ENCODE measurements around the gene COX6B1. TPM values are rescaled to one million over a fixed set of nuclear protein-coding genes. Genes with fewer than 3 reads are reported as not detected.

Gene COX6B1
- total RNA-seq, 1 donor from 2014 or later = 301 TPM

- Histone ChIP-seq H3K27me3 (no peaks in the 10 kb centered on the region), H3K27ac (no peak overlapping the region), H3K9me3 (no peaks in the 10 kb centered on the region), H3K36me3 (peaks cover 0 to 10% of the 10 kb centered on the region in 2 donors), H3K4me3 (no peak overlapping the region), H3K4me1 (peaks cover 0 to 3% of the 10 kb centered on the region in 2 donors)
- DNase-seq (ENCODE audit: low spot score in 2 of 2) = no peak
- intact Hi-C loops (cut with DNase I) = no loop called here
- TF ChIP-seq CTCF (IDR thresholded peaks at IDR 0.05) = no peak
These were observed 24.7 kb upstream of the COX6B1 start for GRCh38 chr19:35623327-35624010.

- Histone ChIP-seq H3K9me3 (no peaks in the 10 kb centered on the region), H3K27me3 (no peaks in the 10 kb centered on the region), H3K4me3 (peak overlapping the region; percentile 74 to 97), H3K27ac (peak overlapping the region; percentile 73 to 91), H3K36me3 (peaks cover 24 to 28% of the 10 kb centered on the region in 2 donors), H3K4me1 (peaks cover 5 to 10% of the 10 kb centered on the region in 2 donors)
- intact Hi-C loops (cut with DNase I) = loop anchor here (1.0 to 5.0 kb wide), 5 partner anchors 15 to 129 kb away; partner anchors contain the start of genes COX6B1, HAUS5, HSPB6 and PROSER3
- no peak for TF ChIP-seq CTCF (IDR thresholded peaks at IDR 0.05)
- DNase-seq (ENCODE audit: low spot score in 2 of 2) = no peak
These were observed 19.9 kb upstream of the COX6B1 start for GRCh38 chr19:35628264-35628564.

- H3K36me3 ChIP-seq = peaks cover 29 to 33% of the 10 kb centered on the region in 2 donors
- peak within 1 kb of the TSS; percentile 73 to 91 for H3K27ac ChIP-seq
- intact Hi-C loops (cut with DNase I) = loop anchor here (1.0 to 5.0 kb wide), 6 partner anchors 15 to 129 kb away; partner anchors contain the start of genes COX6B1, HAUS5, HSPB6 and PROSER3
- peak; percentile 95 to 99 for DNase-seq (ENCODE audit: low spot score in 2 of 2)
- peaks cover 5 to 10% of the 10 kb centered on the region in 2 donors for H3K4me1 ChIP-seq
- no peaks in the 10 kb centered on the region for H3K27me3 ChIP-seq
- no peaks in the 10 kb centered on the region for H3K9me3 ChIP-seq
- H3K4me3 ChIP-seq = peak within 1 kb of the TSS; percentile 74 to 97
- no peak for TF ChIP-seq CTCF (IDR thresholded peaks at IDR 0.05)
These were observed 19.4 kb upstream of the COX6B1 start, which contains the start of gene RBM42 for GRCh38 chr19:35628565-35629331. TSS of gene RBM42 (plus strand) at chr19:35629036. CDS start at chr19:35629154, 118 bp downstream.

- no peak for TF ChIP-seq CTCF (IDR thresholded peaks at IDR 0.05)
These were observed 18.8 kb upstream of the COX6B1 start for GRCh38 chr19:35629332-35629633.

GRCh38 chr19:35633727-35634440 lies 14.2 kb upstream of the COX6B1 start:
- no peak overlapping the region for H3K4me3 ChIP-seq

More at GRCh38 chr19:35629332-35629633, 18.8 kb upstream of the COX6B1 start:
- Histone ChIP-seq H3K27ac (peak overlapping the region; percentile 73 to 90), H3K27me3 (no peaks in the 10 kb centered on the region), H3K9me3 (no peaks in the 10 kb centered on the region), H3K4me1 (peaks cover 5 to 10% of the 10 kb centered on the region in 2 donors), H3K36me3 (peaks cover 35 to 38% of the 10 kb centered on the region in 2 donors), H3K4me3 (peak overlapping the region; percentile 74 to 97)
- DNase-seq (ENCODE audit: low spot score in 2 of 2) = no peak
- intact Hi-C loops (cut with DNase I) = loop anchor here (1.0 to 5.0 kb wide), 2 partner anchors 84 to 128 kb away; partner anchors contain the start of genes HSPB6, PROSER3 and TMEM147

More at GRCh38 chr19:35633727-35634440, 14.2 kb upstream of the COX6B1 start:
- DNase-seq (ENCODE audit: low spot score in 2 of 2) = no peak
- Histone ChIP-seq H3K4me1 (peaks cover 5 to 7% of the 10 kb centered on the region in 2 donors), H3K36me3 (peaks cover 74% of the 10 kb centered on the region in 2 donors), H3K27me3 (no peaks in the 10 kb centered on the region), H3K9me3 (no peaks in the 10 kb centered on the region), H3K27ac (no peak overlapping the region)
- intact Hi-C loops (cut with DNase I) = no loop called here
- no peak for TF ChIP-seq CTCF (IDR thresholded peaks at IDR 0.05)

Measured in ascending aorta (tissue), 2 donors.